Measurements from ENCODE around the gene KCNV2.

Gene KCNV2

DNA sequence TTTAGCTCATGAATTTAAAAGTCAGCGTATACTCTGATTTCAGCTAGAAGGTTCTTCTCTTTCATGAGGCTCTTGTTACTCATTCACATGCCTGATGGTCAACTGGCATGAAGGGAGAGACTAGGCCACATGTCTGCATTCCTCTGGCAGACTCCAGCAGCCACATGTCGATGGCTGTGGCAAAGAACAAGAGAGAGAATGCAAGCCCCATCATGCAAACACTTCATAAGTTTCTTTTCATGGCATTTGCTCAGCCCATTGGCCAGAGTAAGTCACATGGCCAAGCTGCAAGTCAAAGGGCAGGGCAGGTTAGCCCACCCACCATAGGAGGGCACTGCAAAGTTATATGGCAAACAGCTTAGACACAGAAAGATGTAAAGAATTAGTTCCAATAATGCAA, 5.4 kb downstream of the KCNV2 start:
- peak; percentile 6 for DNase-seq

DNA sequence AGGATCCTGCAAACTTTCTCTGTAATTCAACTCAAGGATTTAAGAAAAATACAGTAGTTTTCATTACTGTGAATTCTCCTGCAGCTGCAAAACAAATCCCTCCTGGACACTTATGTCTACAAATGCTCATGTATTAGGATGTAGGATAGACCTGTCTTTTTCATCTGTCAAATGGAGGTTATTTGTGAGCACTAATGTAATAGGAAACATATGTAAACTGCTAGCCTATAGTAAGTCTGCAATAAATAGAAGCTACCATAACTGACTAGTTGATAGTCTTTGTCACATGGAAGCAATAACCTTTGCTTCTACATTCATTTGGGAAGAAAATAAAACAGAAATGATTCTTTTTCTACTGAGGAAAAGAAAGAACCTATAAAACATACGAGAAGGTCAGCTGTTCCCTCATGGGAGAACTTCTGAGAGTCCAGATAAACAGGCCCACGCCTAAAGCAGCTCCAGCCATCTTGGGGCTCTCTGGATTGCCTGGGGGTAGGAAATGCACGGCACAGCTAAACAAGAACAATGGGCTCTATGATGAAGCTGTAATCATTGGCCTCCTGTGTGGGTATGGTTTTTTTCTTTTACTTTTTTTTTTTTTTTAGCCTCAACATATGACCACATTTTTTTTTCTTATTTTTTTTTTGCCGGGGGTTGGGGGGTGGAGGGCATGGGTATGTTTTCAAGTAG, 6.2 kb downstream of the KCNV2 start:
- DNase-seq = no peak

DNA sequence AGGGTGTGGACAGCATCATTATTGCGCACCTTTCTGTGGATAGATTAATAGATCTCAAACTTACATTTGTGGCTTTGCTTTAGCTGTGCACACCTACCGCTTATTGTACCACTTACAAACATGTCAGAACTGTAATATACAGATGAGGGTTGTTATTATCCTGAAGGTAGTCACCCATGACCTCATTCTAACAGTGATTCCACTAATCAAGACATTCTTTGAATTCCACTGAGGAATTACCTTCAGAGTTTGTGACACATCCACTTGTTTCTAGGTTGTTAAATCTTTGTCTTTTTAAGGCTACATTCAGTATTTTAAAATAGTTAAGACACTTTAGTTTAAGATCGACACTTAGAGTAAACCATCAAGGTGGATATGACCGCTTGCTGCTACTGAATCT, 7.8 kb downstream of the KCNV2 start:
- no peak for DNase-seq

DNA sequence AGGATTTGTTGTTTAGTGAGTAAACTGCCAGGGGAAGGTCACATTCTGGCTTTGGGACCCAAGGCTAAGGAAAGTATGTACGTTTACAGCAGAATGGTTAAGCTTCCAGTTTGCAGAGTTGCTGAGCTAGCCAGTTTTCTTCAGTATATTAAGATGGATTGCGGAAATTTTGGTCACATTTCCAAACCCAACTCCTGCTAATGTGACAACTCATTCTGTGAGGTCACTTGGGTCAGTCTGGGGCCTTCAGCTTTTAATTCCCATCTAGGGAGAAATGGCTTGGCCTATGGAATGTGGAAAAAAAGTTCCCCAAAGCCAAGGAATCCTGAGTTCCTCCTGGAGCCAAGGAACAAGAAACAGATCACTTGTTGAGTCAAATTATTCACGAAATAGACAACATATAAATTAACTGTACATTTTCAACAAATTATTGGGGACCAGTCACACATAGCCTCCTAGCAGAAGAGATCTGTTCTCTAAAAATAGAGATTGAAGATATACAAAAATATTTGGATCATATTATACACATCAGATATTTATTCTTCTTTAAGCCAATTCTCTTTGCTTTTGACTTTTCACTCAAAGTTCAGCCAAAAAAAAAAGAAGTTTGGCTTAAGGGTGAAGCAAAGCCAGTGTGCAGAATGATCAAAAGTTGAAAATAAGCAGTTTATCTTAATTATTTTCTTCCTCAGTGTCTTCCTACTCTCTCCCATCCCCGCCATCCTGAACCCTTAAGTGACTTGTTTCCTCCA, 8.8 kb downstream of the KCNV2 start:
- DNase-seq = no peak

DNA sequence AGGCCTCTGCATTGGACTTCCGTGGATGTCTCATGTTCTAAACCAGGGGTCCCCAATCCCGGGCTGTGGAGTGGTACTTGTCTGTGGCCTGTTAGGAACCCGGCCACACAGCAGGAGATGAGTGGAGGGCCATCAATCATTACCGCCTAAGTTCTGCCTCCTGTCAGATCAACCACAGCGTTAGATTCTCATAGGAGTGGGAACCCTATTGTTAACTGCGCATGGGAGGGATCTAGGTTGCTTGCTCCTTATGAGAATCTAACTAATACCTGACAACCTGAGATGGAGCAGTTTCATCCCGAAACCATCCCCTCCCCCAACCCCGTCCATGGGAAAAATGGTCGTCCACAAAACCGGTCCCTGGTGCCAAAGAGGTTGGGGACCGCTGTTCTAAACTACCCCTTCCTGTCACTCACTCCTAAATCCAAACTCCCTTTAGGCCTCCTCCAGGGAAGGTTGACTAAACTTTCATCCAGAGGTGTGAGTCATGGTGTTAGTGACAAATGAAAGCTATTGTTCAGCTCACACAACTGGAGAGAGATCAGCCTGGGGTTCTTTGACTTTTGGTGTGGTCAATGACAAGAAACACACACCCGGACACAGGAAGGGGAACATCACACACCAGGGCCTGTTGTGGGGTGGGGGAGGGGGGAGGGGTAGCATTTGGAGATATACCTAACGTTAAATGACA, 9.5 kb downstream of the KCNV2 start:
- no peak for DNase-seq

DNA sequence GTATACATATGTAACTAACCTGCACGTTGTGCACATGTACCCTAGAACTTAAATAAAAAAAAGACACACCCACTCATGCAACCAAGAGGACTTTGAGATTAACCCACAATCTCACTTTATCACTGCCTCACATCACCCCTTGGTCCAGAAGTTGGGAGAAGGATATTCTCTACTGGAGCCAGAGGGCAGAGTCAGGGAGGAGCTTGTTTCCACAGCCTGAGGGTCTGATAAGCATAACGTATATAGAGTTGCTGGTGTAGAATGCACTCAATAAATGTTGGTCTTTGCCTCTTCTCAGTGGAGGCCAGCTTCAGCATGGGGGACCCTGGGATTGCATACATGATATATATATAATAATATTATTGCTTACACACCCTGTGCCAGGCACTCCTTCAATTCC, 10.1 kb downstream of the KCNV2 start:
- DNase-seq = no peak

DNA sequence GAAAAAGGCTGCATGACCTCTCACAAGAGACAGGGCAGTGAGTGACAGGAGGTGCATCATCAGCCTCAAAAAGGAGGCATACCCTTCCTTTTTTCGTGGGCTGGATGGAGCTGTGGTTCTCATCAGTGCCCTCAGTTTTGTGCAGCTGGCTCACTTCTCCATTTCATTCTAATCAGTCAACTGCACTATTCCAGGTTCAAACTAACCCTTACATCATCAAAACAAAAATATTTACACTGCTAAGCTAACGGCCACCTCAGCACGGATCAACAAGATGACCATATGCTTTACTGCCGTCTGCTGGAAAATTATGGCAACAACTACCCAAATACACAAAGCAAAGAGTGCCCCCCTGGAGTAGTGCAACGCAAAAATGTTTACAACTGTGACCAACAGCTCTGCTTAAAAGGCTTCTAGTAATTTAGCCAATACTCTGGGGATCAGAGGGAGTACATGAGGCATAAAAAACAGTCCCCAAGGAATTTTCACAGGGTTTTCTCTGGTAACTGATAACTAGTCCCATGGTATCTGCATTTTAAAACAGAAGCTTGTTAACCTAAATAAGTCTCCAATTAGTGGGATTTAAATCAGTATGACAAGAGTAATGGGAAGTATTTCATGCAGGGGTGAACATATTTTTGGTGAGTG, 10.8 kb downstream of the KCNV2 start:
- peak; percentile 33 for DNase-seq

DNA sequence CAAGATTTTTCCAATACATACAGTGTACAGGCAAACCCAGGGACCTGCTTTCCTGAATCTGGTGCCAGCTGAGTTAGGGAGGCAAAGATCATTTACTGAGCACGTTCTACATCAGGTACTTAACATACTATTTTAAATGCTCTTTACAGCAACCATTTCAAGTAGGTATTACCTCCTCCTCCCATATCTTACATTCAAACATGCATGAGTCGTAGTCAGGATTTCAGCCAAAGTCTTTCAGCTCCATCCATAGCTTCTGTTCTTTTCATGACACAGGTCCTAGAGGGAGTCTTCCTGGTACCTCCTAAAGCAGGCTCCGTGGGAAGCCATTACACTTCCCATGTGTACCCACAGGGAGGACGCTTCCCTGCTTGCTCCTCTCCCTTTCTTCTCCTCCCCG, 11.7 kb downstream of the KCNV2 start:
- DNase-seq = no peak

DNA sequence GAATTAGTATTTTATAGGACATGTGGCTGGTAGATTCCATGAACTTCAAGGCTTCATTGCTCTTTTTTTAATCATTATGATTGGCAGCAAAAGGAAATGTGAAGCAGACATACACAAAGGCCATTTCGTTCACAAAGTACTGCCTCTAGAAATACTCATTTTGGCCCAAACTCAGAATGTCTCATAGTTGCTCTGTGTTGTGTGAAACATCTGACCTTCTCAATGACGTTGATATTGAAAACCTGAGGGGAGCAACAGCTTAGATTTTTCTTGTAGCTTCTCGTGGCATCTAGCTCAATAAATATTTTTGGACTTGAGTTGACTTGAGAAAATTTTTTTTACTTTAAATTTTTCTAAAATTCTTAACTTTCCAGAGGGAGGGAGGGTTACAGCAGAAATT, 12.4 kb downstream of the KCNV2 start:
- no peak for DNase-seq

DNA sequence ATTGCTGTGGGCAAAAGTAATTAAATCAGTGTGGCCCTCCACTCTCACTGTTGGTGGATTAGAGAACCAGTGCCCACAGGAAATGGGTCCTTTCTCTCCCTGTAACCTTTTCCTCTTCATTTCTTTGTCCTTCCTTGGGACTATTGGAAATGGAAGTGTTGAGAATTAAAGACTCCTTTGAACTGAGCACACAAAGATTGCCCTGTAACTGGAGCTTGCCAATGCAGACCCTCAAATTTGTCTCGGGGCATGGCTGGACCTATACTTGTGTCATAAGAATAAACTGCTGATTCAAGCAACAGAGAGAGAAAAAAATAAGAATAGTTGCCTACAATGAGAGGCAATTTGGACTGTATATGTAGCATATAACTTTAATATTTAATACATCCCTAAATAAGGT, 13.7 kb downstream of the KCNV2 start:
- DNase-seq = no peak

DNA sequence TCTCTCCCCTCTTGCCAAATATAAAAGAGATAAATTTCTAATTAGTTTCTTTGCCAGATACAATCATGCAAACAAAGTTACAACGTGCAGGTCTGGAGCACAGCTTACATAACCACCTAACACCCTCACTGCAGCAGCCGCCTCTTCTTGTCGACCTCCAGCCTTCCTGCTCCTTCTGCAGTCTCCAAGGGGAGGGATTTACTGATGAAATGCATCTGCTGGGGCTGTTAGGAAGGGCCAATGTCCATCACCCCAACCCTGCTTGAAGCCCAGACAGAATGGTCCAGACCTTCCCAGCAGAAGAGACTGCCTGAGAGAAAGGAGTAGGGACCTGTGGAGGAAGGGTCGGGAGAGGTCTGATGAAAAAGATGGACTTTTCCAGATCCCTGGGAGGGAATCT, 15.2 kb downstream of the KCNV2 start:
- DNase-seq = no peak

DNA sequence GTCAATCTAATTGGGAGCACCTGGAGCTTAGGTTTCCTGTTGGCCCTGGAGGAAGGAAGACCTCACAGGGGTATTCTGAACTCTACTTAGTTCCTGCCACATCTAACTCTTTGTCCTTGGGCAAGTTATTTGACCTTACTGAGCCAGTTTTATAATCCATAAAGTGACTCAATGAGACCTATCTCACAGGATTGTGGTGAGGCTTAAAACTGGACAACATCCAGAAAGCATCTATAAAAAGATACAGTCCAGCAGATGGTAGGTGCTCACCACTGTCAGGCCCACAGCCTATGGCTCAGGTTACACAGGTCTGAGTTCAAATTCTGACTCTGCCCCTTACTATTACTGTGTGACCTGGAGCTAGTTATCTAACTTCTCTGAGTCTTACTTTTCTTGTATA, 23.3 kb downstream of the KCNV2 start:
- DNase-seq = no peak

DNA sequence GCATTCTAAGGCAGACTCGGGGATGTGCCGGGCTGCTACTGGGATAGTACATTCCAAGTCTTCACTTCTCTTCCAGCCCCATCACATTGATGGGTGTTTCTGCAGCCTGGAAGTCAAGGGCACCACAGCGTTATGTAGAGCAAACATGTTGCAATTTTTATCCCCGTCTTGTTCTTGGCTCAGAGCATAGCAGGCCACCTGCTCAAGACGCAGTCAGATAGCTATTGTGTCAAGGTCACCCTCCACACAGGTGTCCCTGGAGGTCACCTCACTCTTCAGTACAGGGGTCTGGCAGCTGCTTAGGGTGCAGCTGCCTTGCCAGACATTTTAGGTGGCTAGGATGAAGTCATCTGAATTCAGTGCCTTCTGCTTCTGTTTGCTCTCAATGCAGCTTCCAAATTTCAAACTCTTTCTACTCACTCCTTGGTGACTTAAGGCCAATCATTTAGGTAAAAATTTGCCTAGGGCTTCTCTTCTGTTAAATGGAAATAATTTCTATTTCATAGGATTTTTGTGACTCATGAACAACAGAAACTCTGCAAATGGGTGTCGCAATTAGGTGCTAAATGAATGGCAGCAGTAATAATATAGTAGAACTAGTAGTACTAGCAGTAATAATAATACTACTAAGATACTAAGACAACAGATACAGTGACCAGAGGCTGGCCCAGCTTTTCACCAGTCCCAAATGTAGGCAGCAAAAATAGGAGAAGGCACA, 24.3 kb downstream of the KCNV2 start:
- DNase-seq = no peak

DNA sequence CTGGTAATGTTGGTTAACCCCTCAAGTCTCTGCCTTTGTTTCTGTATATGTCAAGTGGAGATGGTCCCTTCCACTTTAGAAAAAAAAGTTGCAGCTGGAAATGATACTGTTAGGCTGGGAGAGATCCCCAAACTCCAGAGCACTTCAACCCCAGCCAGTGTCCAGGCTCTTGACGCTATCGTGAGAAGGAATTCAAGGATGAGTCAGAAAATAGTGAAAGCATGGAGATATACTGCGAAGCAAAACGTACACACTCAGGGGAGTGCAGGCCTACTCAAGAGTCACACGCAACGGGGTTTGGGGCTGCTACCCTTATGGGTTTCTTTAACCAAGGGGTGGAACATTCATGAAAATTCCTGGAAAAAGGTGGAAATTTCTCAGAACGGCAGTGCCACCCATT, 24.9 kb downstream of the KCNV2 start:
- no peak for DNase-seq

DNA sequence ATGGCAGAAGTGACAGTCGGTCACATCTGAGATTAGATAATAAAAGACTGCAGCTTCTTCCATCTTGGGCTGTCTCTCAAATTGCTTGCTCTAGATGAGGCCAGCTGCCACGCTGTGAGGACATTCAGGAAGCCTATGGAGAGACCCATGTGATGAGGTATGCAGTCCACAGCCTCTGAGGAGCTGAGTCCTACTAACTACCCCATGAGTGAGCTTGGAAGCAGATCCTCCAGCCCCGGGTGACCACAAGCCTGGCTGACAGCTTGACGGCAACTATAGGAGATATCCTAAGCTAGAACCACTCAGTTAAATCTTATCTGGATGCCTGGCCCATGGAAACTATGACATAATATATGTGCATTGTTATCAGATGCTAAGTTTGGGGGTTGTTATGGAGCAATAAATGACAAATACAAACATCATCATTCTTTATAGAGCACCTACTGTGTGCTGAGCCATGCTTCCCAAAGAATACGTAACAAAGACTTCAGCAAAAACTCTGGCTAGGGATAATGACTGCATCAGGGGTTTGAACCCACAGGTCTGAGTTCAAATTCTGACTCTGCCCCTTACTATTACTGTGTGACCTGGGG, 26.7 kb downstream of the KCNV2 start:
- no peak for DNase-seq

DNA sequence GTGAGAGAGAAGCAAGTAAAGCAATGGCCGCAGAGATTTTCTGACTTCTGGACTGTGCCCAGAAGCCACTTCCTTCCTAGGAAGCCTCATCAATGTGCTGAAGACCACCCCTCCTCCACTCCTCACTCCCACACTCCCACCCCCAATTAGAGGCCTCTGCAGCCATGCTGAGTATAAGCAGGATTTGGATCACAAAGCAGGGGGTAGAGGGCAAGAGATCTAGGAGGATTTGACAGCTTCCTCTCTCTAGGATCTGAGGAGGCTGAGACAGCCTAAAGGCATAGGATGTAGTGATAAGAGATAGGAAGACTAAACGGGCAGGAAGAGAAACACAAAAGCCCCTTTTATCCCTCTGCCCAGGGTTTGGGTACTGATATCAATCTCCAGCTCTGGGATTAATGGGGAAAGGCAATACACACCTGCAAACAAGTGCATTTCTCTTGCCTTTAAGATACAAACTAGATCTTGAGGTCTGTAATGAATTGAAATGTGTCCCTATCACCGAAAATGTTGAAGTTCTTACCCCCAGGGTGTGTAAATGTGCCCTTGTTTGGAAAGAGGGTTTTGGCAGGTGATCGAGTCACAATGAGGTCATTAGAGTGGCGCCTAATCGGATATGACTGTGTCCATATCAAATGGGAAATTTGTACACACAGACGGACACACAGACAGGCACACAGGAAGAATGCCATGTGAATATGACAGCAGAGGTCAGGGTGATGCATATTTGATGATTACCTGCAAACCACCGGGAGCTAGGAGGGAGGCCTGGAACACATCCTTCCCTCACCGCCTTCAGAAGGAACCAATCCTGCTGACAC, 28.5 kb downstream of the KCNV2 start:
- no peak for DNase-seq

DNA sequence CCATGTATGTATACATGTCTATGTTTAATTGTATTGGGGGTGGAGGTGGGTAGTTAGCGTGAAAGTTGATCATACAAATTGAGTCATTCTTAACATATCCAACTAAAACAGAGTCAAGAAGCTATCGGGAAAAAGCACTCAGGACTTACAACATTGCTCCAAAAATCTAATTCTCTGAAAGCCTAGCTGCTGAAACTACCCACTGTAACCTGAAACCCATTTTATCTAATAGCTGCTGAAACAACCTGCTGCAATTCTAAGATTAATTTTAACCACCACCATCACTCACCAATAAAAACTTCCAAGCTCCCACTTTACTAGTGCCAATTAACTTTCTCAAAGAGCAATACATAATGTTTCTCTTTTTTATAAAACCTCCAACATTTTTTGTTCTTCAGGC, 32.2 kb downstream of the KCNV2 start:
- no peak for DNase-seq

DNA sequence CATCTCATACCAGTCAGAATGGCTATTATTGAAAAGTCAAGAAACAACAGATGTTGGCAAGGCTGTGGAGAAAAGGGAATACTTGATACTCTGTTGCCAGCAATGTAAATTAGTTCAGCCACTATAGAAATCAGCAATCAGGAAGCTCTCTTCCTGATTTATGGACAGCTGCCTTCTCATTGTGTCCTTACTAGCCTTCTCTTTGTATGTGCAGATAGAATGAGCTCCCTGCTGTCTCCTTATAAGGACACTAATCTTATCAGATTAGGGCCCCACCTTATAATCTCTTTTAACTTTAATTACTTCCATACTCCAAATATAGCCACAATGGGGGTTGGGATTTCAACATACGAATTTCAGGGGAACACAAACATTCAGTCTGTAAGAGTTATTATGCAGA, 38.0 kb downstream of the KCNV2 start:
- DNase-seq = no peak

DNA sequence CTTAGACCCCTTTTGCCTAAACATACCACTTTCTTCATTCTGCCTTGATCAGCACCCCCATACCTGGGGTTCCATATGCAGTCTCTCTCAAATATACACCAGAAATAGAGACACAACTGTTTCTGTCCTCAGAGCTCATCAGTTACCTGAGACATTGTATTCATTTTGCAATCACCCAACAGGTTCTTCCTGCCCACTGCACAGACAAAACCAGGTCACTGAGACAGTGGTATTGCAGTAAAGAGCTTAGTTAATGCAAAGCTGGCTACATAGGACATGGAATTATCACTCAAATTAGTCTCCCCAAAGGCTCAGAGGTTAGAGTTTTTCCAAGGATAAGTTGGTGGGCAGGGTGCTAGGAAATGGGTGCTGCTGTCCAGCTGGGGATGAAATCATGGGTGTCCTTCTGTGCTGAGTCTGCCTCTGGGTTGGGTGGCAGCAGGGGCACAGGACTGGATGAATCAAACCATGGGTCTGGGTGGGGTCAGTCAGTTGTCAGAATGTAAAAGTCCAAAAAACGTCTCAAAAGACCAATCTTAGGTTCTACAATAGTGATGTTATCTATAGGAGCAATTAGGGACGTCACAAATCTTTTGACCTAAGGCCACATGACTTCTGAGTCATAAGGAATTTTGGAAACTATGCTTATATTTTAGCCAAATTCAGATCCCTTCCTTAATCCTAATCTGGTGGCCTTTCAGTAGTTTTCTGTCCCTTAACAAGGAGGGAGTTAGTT, 41.0 kb downstream of the KCNV2 start:
- no peak for DNase-seq

DNA sequence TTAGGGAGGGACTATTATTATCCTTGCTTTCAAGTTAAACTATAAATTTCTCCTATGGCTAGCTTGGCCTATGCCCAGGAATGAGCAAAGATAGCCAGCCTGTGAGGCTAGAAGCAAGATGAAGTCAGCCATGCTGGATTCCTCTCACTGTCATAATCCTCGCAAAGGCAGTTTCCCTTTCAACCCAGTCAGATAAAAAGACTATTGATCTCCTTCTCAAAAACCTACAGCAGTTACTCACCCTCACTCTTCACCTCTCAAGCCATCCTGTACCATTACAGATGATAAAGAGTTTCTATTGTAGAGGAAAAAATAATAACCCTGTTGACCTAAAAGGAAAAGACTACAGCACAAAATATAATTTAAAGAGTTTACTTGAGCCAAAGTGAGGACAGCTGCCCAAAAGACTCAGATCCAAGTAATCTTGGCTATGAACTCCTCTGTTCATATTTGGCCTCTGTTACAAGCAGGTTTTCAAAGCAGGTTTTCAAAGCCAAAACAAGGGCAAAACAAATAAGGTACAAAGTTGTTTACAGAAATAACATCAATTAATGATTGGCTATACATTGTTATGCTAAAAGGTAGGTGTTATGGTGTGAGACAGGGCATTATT, 41.7 kb downstream of the KCNV2 start:
- no peak for DNase-seq

DNA sequence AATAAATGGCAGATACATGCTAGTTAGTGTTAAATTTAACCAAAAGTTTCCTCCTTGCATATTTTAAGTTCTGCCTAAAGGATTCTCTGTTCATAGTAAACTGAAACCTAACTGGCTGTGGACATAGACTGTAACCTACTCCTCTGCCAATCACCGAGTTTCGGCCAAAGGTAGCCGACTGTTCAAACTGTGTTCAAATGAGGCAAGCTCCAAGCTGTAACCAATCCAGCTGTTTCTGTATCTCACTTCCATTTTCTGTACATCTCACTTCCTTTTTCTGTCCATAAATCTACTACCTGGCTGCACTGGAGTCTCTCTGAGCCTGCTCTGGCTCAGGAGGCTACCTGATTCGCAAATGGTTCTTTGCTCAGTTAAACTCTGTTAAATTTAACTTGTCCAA, 44.1 kb downstream of the KCNV2 start:
- DNase-seq = no peak
